ENCODE results near the gene COL16A1.
A peak's percentile ranks its signal among the peaks of the same experiment; 100 is the strongest.
"Not testable (repeated sequence)": the region's sequence is repeated elsewhere in the genome, so short reads cannot be mapped to it uniquely, and the experiment has no call there.

Gene COL16A1

GRCh38 chr1:31725777-31726535, 22.1 kb upstream of the COL16A1 start:
- Mint-ChIP-seq H3K4me3 (no peak overlapping the region), H3K4me1 (peaks cover 5% of the 10 kb centered on the region), H3K27me3 (peaks cover 14% of the 10 kb centered on the region), H3K36me3 (no peaks in the 10 kb centered on the region), H3K27ac (no peak overlapping the region), H3K9me3 (peaks cover 3% of the 10 kb centered on the region)
- no peak for DNase-seq (ENCODE audit: low spot score in 2 of 2)
- ATAC-seq (ENCODE audit: low read depth): no peak

DNA sequence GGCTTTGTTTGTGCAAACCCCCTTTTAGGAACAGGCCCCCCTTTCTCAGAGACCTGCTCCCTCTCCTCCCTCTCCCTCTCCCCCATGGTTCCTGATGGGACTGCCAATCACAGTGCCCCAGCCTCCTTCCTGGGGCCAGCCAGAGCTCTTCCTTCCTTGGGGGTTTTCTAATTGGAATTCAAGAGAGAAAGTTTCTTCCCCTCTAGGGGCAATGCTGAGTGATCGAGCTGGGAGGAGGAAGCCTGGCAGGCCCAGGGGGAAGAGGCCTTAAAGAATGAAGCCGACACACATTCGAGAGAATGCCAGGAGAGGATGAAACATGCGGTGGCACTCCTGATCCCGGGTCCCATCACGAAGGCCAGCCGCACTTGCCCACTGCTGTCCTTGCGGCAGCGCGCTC, 21.3 kb upstream of the COL16A1 start:
- DNase-seq (ENCODE audit: low spot score in 2 of 2) (no peak), ATAC-seq (ENCODE audit: low read depth) (no peak)
- H3K27me3 Mint-ChIP-seq: peaks cover 14% of the 10 kb centered on the region
- peaks cover 5% of the 10 kb centered on the region for H3K4me1 Mint-ChIP-seq
- H3K9me3 Mint-ChIP-seq: peaks cover 3% of the 10 kb centered on the region
- no peak overlapping the region for H3K4me3 Mint-ChIP-seq
- no peak overlapping the region for H3K27ac Mint-ChIP-seq
- H3K36me3 Mint-ChIP-seq: no peaks in the 10 kb centered on the region

DNA sequence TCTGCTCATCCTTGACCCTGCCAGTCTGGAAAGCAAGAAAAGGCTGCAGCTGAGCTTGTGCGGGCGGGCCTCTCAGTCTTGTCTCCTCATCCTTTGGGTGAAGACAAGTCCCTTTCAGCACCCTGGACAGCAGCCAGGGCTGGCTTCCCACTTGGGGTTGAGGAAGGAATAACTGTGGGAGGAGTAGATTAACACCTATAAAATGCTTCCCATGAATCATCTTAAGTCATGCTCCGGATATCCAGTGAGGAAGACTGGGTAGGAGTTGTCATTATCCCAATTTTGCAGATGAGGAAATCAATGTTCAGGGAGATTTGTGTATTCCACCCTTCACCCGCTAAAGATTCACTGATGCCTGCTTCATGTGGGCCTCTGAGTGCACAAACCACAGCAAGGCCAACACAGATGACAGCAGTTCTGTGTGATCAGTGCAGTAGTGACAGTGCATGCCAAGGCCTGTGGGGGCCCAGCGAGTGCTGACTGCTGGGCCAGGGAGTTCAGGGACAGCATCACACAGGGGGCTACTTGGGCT, 20.1 kb upstream of the COL16A1 start:
- peaks cover 14% of the 10 kb centered on the region for H3K27me3 Mint-ChIP-seq
- no peak overlapping the region for H3K4me3 Mint-ChIP-seq
- no peak overlapping the region for H3K27ac Mint-ChIP-seq
- DNase-seq (ENCODE audit: low spot score in 2 of 2): peak in 1 of 2 donors; percentile 39
- H3K36me3 Mint-ChIP-seq: no peaks in the 10 kb centered on the region
- peaks cover 5% of the 10 kb centered on the region for H3K4me1 Mint-ChIP-seq
- H3K9me3 Mint-ChIP-seq: peaks cover 3% of the 10 kb centered on the region
- no peak for ATAC-seq (ENCODE audit: low read depth)

- no peak for DNase-seq (ENCODE audit: low spot score in 2 of 2)
Measured at GRCh38 chr1:31718327-31718897, 14.6 kb upstream of the COL16A1 start.

DNA sequence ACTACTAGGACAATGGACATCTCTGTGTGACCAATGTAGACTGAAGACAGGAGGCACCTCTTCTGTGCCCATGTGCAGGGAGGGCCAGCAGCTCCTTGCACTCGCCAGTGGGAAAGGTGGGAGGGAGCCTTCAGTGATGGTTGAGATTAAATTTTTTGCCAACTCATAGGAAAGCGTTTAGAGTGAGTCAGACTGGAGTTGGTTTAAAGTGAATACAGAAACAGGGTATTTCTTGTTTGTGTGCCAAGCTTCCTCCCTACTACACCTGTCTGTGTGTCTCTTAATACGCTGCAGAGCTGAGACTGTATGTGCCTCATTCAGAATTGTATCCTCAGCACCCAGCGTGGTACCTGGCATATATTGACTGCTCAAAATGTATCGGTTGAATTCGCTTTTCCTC, 13.5 kb upstream of the COL16A1 start:
- H3K27ac Mint-ChIP-seq: no peak overlapping the region
- H3K4me3 Mint-ChIP-seq: no peak overlapping the region
- peaks cover 12% of the 10 kb centered on the region for H3K27me3 Mint-ChIP-seq
- ATAC-seq (ENCODE audit: low read depth) (no peak), DNase-seq (ENCODE audit: low spot score in 2 of 2) (no peak)
- no peaks in the 10 kb centered on the region for H3K36me3 Mint-ChIP-seq
- peaks cover 12% of the 10 kb centered on the region for H3K4me1 Mint-ChIP-seq
- H3K9me3 Mint-ChIP-seq: peaks cover under 1% of the 10 kb centered on the region

More at GRCh38 chr1:31718327-31718897, 14.6 kb upstream of the COL16A1 start:
- ATAC-seq (ENCODE audit: low read depth): no peak
- H3K9me3 Mint-ChIP-seq: peaks cover 3% of the 10 kb centered on the region
- no peak overlapping the region for H3K27ac Mint-ChIP-seq
- H3K27me3 Mint-ChIP-seq: peaks cover 15% of the 10 kb centered on the region
- no peak overlapping the region for H3K4me3 Mint-ChIP-seq
- no peaks in the 10 kb centered on the region for H3K36me3 Mint-ChIP-seq
- peaks cover 12% of the 10 kb centered on the region for H3K4me1 Mint-ChIP-seq

DNA sequence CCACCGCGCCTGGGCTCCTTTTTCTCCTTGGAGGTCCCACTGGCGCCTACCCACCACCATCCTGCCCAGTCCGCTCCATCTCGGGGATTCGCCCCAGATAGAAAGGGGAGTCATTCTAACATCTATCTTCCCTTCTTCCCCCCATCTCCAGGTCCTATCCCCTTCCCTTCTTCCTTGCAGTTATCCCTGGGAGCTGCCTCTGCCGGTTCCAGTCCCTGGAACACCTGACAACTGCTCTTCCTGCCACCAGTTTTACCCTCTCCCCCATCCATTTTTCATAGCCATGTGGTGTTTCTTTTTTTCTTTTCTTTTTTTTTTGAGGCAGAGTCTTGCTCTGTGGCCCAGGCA, 12.0 kb upstream of the COL16A1 start:
- Mint-ChIP-seq H3K36me3 (no peaks in the 10 kb centered on the region), H3K4me3 (peak overlapping the region; percentile 59), H3K9me3 (no peaks in the 10 kb centered on the region), H3K27ac (no peak overlapping the region), H3K4me1 (peaks cover 12% of the 10 kb centered on the region), H3K27me3 (peaks cover 8% of the 10 kb centered on the region)
- ATAC-seq (ENCODE audit: low read depth) (no peak), DNase-seq (ENCODE audit: low spot score in 2 of 2) (no peak)

DNA sequence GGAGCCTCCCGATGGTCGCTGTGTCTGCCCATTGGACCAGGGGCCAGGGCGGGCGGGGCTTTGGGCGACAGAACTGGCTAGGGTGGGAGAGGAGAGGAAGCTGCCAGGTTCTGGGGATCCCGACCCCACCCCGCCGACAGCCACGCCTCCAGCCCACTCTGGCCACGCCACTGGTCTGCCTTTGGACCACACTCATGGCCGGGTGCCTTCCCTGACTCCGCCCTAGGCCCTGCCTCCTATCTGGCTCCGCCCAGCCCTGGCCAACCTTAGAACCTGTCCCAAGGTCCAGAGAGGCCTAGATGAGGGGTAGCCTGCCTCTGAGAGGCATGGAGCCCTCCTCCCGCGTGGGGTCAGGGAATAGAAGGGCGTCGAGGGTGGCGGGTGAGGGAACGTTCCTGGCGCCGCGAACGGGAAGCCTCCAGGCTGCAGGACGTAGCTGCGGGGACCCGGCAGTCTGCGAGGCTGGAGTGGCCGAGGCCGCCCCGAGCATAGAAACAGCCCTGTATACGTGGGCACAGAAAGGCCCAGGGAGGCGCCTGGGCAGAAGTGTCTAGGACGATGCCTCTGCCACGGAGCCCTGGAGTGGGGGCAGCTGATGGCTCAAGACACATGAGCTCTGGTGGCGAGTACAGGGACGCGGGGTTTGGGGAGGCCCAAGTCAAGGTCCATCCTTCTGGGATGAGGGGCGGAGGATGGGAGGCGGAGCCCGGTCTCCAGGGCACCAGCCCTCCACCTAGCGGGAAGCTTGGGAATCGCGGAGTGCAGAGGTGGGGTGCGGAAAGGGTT, 11.5 kb upstream of the COL16A1 start:
- peak in 1 of 2 donors; percentile 32 for DNase-seq (ENCODE audit: low spot score in 2 of 2)
- H3K9me3 Mint-ChIP-seq: no peaks in the 10 kb centered on the region
- peak; percentile 75 for ATAC-seq (ENCODE audit: low read depth)
- no peak overlapping the region for H3K27ac Mint-ChIP-seq
- H3K27me3 Mint-ChIP-seq: peaks cover 6% of the 10 kb centered on the region
- H3K4me3 Mint-ChIP-seq: peak overlapping the region; percentile 74
- no peaks in the 10 kb centered on the region for H3K36me3 Mint-ChIP-seq
- peaks cover 12% of the 10 kb centered on the region for H3K4me1 Mint-ChIP-seq

DNA sequence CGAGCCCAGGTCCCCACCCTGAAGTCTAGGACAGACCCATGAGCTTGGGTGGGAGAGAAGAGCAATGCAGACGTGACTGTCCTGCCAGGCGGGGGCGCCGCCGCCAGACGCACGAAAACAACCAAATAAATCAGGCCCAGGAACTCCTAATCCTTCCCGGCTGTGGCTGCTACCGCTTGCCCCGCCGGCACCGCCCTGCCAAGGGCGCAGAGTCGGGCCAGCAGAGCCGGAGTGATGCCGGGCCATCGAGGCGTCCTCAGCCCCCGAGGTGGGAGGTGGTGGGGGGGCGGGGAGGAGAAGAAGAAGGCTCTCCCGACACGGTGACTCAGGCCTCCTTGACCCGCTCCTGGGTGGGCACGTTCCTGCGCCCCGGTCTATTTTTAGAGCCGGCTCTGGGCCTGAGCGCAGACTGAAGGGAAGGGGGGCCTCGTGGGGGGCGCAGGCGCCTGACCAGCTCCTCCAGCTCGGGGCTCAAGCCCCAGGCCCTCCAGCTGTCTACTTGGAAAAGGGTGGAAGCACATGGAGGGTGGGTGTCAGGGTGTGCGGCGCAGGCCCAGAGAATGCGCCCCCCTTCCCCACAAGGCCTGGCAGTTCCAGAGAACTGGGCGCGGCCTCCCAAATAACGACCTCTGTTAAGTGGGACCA, 10.7 kb upstream of the COL16A1 start:
- Mint-ChIP-seq H3K36me3 (no peaks in the 10 kb centered on the region), H3K27me3 (peaks cover 4% of the 10 kb centered on the region), H3K27ac (no peak overlapping the region), H3K9me3 (no peaks in the 10 kb centered on the region), H3K4me3 (peak overlapping the region; percentile 76), H3K4me1 (peaks cover 12% of the 10 kb centered on the region)
- DNase-seq (ENCODE audit: low spot score in 2 of 2) (peak; percentile 39 to 45), ATAC-seq (ENCODE audit: low read depth) (peak; percentile 74)

DNA sequence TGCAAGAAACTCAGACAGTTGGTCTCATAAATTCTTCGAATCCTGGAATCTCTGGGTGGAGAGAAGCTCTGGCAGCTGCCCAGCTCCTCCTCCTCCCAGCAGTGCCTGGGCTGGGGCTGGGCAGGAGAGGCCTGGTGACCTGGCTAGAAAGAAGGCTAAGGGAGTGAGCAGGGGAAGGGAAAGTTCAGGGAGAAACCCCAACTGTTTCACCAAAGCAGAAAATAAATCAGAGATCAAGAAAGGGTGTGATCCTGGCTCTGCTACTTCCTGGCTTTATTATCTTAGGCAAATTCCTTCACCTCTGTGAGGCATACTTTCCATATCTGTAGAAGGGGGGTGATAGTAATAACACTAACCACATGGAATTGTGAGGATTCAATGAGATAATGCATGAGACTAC, 8.8 kb upstream of the COL16A1 start:
- Mint-ChIP-seq H3K36me3 (no peaks in the 10 kb centered on the region), H3K27ac (no peak overlapping the region), H3K9me3 (no peaks in the 10 kb centered on the region), H3K27me3 (peaks cover 13% of the 10 kb centered on the region), H3K4me1 (peaks cover 22% of the 10 kb centered on the region), H3K4me3 (no peak overlapping the region)
- no peak for DNase-seq (ENCODE audit: low spot score in 2 of 2)
- no peak for ATAC-seq (ENCODE audit: low read depth)

- Mint-ChIP-seq H3K4me1 (peaks cover 26% of the 10 kb centered on the region), H3K27ac (no peak overlapping the region), H3K9me3 (no peaks in the 10 kb centered on the region), H3K36me3 (no peaks in the 10 kb centered on the region), H3K27me3 (peaks cover 15% of the 10 kb centered on the region), H3K4me3 (no peak overlapping the region)
- DNase-seq (ENCODE audit: low spot score in 2 of 2) (no peak), ATAC-seq (ENCODE audit: low read depth) (no peak)
Measured at GRCh38 chr1:31712068-31712467, 8.3 kb upstream of the COL16A1 start.

DNA sequence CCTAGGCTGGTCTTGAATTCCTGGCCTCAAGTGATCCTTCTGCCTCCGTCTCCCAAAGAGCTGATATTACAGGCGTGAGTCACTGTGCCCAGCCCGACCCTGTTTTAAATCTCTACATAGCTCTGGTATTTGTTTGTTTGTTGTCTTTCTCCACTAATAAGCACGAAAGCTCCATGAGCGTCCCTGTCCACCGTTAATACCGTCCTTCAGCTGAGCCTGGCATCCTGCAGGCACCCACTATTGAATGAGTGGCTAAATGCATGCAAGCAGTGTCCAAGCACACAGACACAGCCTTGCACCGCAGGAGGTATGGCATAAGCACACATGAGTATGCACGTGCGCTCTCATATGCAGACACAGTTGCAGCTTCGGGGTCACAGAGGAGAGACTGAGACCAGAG, 4.5 kb upstream of the COL16A1 start:
- Mint-ChIP-seq H3K27ac (no peak overlapping the region), H3K4me1 (peaks cover 25% of the 10 kb centered on the region), H3K36me3 (no peaks in the 10 kb centered on the region), H3K27me3 (peaks cover 26% of the 10 kb centered on the region), H3K4me3 (no peak overlapping the region), H3K9me3 (no peaks in the 10 kb centered on the region)
- DNase-seq (ENCODE audit: low spot score in 2 of 2) (no peak), ATAC-seq (ENCODE audit: low read depth) (no peak)

GRCh38 chr1:31707711-31708110, 3.9 kb upstream of the COL16A1 start:
- H3K27me3 Mint-ChIP-seq: peaks cover 26% of the 10 kb centered on the region
- no peak overlapping the region for H3K4me3 Mint-ChIP-seq
- H3K36me3 Mint-ChIP-seq: no peaks in the 10 kb centered on the region

DNA sequence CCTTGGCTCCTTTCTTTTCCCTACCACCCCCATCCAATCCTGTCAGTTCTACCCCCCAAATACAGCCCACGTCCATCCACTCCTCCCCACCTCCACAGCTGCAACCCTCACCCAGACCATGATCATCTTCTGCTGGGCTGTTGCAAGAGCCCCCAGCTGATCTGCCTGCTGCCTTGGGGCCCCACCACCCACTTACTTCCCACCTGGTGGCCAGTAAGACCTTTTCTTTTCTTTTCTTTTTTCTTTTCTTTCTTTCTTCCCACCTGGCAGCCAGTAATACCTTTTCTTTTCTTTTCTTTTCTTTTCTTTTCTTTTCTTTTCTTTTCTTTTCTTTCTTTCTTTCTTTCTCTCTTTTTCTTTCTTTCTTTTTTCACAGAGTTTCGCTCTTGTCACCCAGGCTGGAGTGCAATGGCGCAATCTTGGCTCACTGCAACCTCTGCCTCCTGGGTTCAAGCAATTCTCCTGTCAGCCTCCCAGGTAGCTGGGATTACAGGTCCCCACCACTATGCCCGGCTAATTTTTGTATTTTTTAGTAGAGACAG, 3.3 kb upstream of the COL16A1 start:
- H3K36me3 Mint-ChIP-seq; H3K27ac Mint-ChIP-seq; H3K4me3 Mint-ChIP-seq; ATAC-seq (ENCODE audit: low read depth); H3K9me3 Mint-ChIP-seq; DNase-seq (ENCODE audit: low spot score in 2 of 2): not testable (repeated sequence)
- peaks cover 26% of the 10 kb centered on the region for H3K27me3 Mint-ChIP-seq
- H3K4me1 Mint-ChIP-seq: peaks cover 25% of the 10 kb centered on the region

More at GRCh38 chr1:31707711-31708110, 3.9 kb upstream of the COL16A1 start:
- H3K27ac Mint-ChIP-seq: no peak overlapping the region
- H3K9me3 Mint-ChIP-seq: no peaks in the 10 kb centered on the region
- DNase-seq (ENCODE audit: low spot score in 2 of 2): no peak
- peaks cover 25% of the 10 kb centered on the region for H3K4me1 Mint-ChIP-seq
- ATAC-seq (ENCODE audit: low read depth): no peak
